ENCODE results near the gene KLHL29. TPM values are rescaled to one million over a fixed set of nuclear protein-coding genes. Genes with fewer than 3 reads are reported as not detected.

Gene KLHL29
- total and polyA plus RNA-seq, 2 experiments from 2014 or later: 1.5 to 6.5 TPM

DNA sequence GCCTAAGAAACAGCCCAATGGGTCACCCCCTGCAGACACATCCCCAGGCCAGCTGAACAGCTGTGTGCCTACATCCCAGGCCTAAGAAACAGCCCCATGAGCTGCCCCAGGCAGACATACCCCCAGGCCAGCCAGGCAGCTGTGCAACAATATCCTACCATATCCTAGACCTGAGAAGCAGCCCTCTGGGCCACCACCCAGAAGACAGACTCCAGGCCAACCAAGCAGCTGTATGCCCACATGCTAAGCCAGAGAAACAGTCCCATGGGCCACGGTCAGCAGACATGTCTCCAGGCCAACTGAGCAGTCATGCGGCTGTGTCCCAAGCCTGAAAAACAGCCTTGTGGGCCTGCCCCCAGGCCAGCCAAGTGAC is 336.5 kb downstream of the KLHL29 start:
- H2AFZ ChIP-seq: no peak overlapping the region
- H3K27ac ChIP-seq (ENCODE audit: low read depth): no peak overlapping the region
- H3K4me1 ChIP-seq (ENCODE audit: insufficient read depth): no peaks in the 10 kb centered on the region
- no peak overlapping the region for H3K4me3 ChIP-seq
- no peaks in the 10 kb centered on the region for H3K36me3 ChIP-seq (ENCODE audit: insufficient read depth)
- H4K20me1 ChIP-seq (replicated peaks; ENCODE audit: insufficient read depth): no peaks in the 10 kb centered on the region
- no peak for TF ChIP-seq NANOG (IDR thresholded peaks at IDR 0.05; ENCODE audit: borderline replicate concordance)
- TF ChIP-seq EZH2phosphoT487 (IDR thresholded peaks at IDR 0.05; ENCODE audit: unreplicated experiment): no peak
- TF ChIP-seq EZH2 (IDR thresholded peaks at IDR 0.05; ENCODE audit: low read depth, unreplicated experiment): no peak
- TF ChIP-seq, protein P1, sequence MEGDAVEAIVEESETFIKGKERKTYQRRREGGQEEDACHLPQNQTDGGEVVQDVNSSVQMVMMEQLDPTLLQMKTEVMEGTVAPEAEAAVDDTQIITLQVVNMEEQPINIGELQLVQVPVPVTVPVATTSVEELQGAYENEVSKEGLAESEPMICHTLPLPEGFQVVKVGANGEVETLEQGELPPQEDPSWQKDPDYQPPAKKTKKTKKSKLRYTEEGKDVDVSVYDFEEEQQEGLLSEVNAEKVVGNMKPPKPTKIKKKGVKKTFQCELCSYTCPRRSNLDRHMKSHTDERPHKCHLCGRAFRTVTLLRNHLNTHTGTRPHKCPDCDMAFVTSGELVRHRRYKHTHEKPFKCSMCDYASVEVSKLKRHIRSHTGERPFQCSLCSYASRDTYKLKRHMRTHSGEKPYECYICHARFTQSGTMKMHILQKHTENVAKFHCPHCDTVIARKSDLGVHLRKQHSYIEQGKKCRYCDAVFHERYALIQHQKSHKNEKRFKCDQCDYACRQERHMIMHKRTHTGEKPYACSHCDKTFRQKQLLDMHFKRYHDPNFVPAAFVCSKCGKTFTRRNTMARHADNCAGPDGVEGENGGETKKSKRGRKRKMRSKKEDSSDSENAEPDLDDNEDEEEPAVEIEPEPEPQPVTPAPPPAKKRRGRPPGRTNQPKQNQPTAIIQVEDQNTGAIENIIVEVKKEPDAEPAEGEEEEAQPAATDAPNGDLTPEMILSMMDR (conservative IDR thresholded peaks at IDR 0.05; ENCODE audit: low read depth in 2 of 2): no peak
- no peak for TF ChIP-seq JUNB (IDR thresholded peaks at IDR 0.05; ENCODE audit: unreplicated experiment)
- TF ChIP-seq STAT1 (IDR thresholded peaks at IDR 0.05; ENCODE audit: unreplicated experiment): no peak
- TF ChIP-seq, protein P2, sequence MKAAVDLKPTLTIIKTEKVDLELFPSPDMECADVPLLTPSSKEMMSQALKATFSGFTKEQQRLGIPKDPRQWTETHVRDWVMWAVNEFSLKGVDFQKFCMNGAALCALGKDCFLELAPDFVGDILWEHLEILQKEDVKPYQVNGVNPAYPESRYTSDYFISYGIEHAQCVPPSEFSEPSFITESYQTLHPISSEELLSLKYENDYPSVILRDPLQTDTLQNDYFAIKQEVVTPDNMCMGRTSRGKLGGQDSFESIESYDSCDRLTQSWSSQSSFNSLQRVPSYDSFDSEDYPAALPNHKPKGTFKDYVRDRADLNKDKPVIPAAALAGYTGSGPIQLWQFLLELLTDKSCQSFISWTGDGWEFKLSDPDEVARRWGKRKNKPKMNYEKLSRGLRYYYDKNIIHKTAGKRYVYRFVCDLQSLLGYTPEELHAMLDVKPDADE (IDR thresholded peaks at IDR 0.05): no peak
- no peak for TF ChIP-seq CREB1 (CRISPR knock-in tag; IDR thresholded peaks at IDR 0.05; ENCODE audit: low read depth)
- TF ChIP-seq, protein P3, sequence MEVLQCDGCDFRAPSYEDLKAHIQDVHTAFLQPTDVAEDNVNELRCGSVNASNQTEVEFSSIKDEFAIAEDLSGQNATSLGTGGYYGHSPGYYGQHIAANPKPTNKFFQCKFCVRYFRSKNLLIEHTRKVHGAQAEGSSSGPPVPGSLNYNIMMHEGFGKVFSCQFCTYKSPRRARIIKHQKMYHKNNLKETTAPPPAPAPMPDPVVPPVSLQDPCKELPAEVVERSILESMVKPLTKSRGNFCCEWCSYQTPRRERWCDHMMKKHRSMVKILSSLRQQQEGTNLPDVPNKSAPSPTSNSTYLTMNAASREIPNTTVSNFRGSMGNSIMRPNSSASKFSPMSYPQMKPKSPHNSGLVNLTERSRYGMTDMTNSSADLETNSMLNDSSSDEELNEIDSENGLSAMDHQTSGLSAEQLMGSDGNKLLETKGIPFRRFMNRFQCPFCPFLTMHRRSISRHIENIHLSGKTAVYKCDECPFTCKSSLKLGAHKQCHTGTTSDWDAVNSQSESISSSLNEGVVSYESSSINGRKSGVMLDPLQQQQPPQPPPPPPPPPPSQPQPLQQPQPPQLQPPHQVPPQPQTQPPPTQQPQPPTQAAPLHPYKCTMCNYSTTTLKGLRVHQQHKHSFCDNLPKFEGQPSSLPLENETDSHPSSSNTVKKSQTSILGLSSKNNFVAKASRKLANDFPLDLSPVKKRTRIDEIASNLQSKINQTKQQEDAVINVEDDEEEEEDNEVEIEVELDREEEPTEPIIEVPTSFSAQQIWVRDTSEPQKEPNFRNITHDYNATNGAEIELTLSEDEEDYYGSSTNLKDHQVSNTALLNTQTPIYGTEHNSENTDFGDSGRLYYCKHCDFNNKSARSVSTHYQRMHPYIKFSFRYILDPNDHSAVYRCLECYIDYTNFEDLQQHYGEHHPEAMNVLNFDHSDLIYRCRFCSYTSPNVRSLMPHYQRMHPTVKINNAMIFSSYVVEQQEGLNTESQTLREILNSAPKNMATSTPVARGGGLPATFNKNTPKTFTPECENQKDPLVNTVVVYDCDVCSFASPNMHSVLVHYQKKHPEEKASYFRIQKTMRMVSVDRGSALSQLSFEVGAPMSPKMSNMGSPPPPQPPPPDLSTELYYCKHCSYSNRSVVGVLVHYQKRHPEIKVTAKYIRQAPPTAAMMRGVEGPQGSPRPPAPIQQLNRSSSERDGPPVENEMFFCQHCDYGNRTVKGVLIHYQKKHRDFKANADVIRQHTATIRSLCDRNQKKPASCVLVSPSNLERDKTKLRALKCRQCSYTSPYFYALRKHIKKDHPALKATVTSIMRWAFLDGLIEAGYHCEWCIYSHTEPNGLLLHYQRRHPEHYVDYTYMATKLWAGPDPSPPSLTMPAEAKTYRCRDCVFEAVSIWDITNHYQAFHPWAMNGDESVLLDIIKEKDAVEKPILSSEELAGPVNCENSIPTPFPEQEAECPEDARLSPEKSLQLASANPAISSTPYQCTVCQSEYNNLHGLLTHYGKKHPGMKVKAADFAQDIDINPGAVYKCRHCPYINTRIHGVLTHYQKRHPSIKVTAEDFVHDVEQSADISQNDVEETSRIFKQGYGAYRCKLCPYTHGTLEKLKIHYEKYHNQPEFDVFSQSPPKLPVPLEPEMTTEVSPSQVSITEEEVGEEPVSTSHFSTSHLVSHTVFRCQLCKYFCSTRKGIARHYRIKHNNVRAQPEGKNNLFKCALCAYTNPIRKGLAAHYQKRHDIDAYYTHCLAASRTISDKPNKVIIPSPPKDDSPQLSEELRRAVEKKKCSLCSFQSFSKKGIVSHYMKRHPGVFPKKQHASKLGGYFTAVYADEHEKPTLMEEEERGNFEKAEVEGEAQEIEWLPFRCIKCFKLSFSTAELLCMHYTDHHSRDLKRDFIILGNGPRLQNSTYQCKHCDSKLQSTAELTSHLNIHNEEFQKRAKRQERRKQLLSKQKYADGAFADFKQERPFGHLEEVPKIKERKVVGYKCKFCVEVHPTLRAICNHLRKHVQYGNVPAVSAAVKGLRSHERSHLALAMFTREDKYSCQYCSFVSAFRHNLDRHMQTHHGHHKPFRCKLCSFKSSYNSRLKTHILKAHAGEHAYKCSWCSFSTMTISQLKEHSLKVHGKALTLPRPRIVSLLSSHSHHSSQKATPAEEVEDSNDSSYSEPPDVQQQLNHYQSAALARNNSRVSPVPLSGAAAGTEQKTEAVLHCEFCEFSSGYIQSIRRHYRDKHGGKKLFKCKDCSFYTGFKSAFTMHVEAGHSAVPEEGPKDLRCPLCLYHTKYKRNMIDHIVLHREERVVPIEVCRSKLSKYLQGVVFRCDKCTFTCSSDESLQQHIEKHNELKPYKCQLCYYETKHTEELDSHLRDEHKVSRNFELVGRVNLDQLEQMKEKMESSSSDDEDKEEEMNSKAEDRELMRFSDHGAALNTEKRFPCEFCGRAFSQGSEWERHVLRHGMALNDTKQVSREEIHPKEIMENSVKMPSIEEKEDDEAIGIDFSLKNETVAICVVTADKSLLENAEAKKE (CRISPR knock-in tag; IDR thresholded peaks at IDR 0.05): no peak
- TF ChIP-seq, protein P4, sequence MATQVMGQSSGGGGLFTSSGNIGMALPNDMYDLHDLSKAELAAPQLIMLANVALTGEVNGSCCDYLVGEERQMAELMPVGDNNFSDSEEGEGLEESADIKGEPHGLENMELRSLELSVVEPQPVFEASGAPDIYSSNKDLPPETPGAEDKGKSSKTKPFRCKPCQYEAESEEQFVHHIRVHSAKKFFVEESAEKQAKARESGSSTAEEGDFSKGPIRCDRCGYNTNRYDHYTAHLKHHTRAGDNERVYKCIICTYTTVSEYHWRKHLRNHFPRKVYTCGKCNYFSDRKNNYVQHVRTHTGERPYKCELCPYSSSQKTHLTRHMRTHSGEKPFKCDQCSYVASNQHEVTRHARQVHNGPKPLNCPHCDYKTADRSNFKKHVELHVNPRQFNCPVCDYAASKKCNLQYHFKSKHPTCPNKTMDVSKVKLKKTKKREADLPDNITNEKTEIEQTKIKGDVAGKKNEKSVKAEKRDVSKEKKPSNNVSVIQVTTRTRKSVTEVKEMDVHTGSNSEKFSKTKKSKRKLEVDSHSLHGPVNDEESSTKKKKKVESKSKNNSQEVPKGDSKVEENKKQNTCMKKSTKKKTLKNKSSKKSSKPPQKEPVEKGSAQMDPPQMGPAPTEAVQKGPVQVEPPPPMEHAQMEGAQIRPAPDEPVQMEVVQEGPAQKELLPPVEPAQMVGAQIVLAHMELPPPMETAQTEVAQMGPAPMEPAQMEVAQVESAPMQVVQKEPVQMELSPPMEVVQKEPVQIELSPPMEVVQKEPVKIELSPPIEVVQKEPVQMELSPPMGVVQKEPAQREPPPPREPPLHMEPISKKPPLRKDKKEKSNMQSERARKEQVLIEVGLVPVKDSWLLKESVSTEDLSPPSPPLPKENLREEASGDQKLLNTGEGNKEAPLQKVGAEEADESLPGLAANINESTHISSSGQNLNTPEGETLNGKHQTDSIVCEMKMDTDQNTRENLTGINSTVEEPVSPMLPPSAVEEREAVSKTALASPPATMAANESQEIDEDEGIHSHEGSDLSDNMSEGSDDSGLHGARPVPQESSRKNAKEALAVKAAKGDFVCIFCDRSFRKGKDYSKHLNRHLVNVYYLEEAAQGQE (IDR thresholded peaks at IDR 0.05; ENCODE audit: unreplicated experiment): no peak
- no peak for TF ChIP-seq ZNF331 (CRISPR knock-in tag; IDR thresholded peaks at IDR 0.05; ENCODE audit: low read depth)
- TF ChIP-seq ZNF114 (CRISPR knock-in tag; IDR thresholded peaks at IDR 0.05): no peak
- no peak for TF ChIP-seq POLR2AphosphoS5 (IDR thresholded peaks at IDR 0.05; ENCODE audit: low read depth)
- ATAC-seq (no peak), DNase-seq (ENCODE audit: low spot score) (no peak)
- H3K27me3 ChIP-seq (ENCODE audit: insufficient read depth): no peaks in the 10 kb centered on the region
- Mint-ChIP-seq H3K4me3 (no peak overlapping the region), H3K4me1 (no peaks in the 10 kb centered on the region), H3K27me3 (ENCODE audit: insufficient read depth, low read depth, poor library complexity) (peaks cover 7% of the 10 kb centered on the region), H3K27ac (no peak overlapping the region), H3K36me3 (ENCODE audit: low read depth) (peaks cover 15% of the 10 kb centered on the region), H3K9me3 (peaks cover 11% of the 10 kb centered on the region; the same call in 2 of the 3 replicates)
- H3K4me2 ChIP-seq: no peak overlapping the region
- H3K9me2 ChIP-seq (ENCODE audit: insufficient read depth): peaks cover 4% of the 10 kb centered on the region; the same call in 1 of the 2 replicates
- H3F3A ChIP-seq (replicated peaks; ENCODE audit: low read depth): no peaks in the 10 kb centered on the region
- H3K79me2 ChIP-seq (replicated peaks; ENCODE audit: insufficient read depth): no peaks in the 10 kb centered on the region
